Hematopoietic multipotent progenitor cell treated with erythropoietin and hydrocortisone succinate and interleukin-3 and kit ligand, for 17 days (in vitro differentiated cells): Measurements from ENCODE around the gene GOPC.
"Not testable (repeated sequence)": the region's sequence is repeated elsewhere in the genome, so short reads cannot be mapped to it uniquely, and the experiment has no call there.

Experiments
- DNase-seq: peaks from one replicate; pipeline ENCODE4 v3.0.0-alpha.2; 2015; ENCODE audit warnings: low spot score

Gene GOPC

DNA sequence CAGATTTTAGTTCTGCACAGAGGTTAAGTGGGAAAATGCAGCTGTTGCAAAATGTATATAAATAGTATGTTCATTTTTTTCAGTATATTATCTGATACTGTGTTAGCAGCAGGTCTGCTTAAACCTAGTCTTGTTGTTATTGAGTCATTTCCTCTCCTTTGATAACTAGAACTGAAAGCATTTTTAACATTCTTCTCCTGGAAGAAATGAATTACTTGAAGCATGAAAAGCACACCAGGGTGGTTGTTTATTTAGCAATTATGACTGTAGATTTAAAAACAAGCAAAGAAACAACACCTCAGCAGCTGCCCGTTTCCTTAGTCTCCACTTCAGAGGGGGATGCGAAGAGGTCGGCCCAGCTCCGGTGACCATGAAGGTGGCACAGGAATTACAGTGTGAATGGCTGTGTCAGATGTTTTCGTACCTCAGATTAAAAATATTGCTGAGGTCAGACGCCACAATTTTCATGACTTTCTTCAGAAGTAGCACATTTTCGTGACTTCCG is 53.5 kb downstream of the GOPC start:
- no peak for DNase-seq

DNA sequence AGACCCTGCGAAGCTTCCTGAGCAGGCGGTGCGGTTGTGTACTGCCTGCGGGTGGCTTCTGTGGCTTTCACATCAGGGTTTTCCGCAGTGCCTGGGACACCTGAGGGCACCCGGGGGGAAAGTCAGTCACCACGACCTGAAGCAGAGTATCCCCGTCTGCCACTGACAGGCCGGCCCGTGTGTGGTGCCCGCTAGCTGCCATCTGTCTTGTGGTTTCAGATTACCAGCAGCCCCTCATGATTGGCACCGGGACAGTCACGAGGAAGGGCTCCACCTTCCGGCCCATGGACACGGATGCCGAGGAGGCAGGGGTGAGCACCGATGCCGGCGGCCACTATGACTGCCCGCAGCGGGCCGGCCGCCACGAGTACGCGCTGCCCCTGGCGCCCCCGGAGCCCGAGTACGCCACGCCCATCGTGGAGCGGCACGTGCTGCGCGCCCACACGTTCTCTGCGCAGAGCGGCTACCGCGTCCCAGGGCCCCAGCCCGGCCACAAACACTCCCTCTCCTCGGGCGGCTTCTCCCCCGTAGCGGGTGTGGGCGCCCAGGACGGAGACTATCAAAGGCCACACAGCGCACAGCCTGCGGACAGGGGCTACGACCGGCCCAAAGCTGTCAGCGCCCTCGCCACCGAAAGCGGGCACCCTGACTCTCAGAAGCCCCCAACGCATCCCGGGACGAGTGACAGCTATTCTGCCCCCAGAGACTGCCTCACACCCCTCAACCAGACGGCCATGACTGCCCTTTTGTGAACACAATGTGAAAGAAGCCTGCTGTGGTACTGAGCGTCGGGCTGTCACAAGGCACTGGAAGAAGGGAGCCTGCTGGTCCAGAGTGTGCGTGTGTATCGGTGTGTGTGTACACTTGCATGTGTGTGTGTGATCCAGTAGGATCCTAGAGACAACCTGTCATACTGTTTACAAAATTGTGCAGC is 54.4 kb downstream of the GOPC start:
- no peak for DNase-seq

DNA sequence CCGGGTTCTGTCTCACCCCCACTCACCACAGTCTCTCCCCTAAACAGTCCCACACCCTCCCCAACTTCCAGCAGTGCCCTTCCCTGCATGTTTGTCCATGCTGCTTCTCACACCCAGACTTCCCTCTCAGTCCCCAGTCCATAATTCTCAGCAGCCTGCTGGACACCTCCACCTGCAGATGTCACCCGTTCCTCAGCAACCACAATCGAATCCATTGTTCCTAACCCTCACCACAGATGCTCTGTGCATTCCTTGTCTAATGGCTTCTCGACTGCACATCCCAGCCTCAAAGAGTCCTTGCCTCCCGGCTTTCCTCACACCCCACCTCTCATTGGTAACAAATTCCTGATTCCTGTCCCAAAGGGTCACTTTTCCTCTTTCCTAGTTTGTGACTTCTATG is 55.6 kb downstream of the GOPC start:
- DNase-seq = no peak

DNA sequence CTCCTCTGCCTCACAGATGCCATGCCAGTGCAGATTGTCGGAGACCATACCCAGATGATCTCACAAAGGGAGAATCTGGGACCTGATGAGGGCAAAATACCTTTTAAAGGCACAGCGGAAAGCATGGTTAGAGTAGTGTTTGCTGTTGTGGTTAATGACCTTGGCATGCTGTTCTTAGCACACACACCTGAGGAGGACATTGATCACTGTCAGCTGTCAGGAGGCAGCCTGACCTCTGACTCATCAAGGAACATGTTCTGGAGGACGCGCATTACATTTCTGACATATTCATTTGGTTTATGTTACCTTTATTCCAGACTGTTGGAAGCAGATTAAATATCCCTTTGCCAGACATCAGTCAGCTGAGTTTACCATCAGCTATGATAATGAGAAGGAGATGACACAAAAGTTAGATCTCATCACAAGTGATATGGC is 57.1 kb downstream of the GOPC start:
- no peak for DNase-seq

DNA sequence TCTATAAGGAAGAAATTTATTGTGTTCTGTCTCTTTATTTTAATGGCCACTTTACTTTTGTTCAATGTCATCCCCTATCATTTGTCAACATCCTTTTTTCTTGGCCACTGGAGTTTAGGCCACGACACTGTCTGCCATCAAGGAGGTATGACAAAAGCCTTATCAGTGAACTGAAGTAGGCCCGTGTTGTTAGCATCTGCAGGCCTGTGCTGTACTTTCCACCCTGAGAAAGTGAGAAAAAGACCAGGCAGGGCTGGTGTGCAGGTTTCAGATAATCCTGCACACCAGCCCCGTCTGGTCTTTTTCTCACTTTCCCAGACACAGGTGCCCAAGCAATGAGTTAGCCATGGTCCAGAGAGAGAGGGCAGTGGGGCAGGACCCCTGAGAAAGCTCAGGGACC is 57.6 kb downstream of the GOPC start:
- DNase-seq = no peak

DNA sequence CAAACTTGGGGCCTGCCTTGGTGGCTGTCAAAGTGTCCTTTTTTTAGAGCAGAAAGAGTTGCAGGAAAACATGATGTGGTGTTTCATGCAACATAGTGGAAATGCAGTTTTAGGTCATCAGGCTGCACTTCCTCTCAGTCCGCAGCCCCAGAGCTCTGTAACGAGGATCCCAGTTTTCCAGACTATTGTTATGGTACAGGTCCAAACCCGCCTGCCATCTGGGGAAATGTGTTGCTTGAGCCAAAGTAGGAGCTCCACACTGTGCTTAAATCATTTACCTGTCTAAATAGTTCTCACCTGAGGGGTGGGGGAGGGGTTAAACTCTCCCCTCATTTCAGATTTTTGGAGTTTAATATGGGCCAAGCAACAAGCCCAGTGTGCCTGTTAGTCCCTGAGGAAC is 59.8 kb downstream of the GOPC start:
- DNase-seq = no peak

DNA sequence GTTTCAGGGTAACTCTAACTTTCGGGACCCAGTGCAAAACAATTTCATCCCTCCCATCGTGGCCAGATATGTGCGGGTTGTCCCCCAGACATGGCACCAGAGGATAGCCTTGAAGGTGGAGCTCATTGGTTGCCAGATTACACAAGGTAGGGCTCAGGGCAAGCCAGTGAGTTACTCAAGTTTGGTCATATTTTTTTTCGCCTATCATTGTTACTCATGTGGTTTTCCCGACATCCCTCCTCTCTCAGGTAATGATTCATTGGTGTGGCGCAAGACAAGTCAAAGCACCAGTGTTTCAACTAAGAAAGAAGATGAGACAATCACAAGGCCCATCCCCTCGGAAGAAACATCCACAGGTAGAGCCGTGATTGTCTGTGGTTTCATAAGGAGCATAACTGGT is 61.6 kb downstream of the GOPC start:
- no peak for DNase-seq

DNA sequence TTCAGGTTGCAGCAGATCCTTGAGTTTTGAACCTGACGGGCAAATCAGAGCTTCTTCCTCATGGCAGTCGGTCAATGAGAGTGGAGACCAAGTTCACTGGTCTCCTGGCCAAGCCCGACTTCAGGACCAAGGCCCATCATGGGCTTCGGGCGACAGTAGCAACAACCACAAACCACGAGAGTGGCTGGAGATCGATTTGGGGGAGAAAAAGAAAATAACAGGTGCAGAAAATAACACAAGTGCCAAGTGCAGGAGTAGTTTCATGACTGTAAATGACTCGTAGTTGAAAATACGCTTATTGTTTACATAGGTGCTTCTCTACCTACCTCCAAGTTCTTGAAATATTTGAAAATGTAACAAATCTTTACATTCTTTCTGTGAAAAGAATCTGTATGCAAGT is 63.7 kb downstream of the GOPC start:
- no peak for DNase-seq

DNA sequence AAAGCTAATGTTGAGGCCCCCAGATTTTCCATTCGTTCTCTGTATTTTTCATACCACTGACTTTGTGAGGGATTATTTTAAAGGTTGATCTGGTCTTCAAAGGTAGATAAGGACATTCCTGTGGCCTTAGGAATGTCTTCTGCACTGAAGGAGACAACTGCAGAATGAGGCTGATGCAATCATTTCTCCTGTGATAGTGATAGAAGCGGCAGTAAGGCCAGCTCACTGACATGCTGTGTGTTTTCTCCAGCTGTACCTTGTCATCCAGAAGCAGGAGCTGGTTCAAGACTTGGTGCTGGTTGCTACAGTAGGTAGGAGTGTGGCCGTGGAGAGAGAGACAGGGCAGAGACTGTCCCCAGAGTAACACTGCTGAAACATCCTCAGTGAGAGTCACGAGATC is 66.0 kb downstream of the GOPC start:
- DNase-seq = no peak

DNA sequence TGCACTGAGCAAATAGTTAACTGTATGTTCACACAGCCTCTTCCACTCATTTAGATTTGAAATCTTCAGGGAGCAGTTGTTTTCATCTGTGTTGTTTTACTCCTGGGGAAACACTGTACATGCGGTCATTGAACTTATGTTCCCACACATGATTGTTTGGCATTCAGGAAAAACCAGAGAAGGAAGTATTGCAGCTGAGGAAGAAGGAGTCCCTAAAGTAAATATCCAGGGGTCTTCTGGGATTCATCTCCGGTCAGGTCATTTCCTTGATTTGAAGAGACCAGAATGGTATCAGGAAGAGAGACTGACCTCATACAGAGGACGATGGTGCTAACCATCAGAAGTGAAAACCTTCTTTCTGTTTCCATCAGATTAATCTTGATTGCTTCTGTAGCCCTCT is 67.3 kb downstream of the GOPC start:
- DNase-seq = no peak

DNA sequence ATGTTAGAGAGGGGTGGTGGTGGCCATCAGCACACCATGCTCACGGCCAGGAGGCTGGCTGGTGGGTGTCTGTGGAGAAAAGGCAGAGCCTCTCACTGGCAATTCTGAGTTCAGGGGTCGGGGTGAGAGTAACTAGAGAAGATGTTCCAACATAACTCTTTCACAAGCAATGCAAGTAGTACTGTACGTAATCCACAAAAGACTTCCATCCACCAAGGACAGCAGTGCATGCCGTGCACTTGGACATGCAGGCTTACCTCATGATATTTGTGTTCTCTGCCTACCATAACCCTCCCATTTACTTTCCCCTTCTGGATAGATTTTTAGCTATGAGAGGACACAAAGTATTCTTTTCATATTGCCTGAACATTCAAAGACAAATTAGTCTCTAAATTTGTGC is 68.5 kb downstream of the GOPC start:
- no peak for DNase-seq

DNA sequence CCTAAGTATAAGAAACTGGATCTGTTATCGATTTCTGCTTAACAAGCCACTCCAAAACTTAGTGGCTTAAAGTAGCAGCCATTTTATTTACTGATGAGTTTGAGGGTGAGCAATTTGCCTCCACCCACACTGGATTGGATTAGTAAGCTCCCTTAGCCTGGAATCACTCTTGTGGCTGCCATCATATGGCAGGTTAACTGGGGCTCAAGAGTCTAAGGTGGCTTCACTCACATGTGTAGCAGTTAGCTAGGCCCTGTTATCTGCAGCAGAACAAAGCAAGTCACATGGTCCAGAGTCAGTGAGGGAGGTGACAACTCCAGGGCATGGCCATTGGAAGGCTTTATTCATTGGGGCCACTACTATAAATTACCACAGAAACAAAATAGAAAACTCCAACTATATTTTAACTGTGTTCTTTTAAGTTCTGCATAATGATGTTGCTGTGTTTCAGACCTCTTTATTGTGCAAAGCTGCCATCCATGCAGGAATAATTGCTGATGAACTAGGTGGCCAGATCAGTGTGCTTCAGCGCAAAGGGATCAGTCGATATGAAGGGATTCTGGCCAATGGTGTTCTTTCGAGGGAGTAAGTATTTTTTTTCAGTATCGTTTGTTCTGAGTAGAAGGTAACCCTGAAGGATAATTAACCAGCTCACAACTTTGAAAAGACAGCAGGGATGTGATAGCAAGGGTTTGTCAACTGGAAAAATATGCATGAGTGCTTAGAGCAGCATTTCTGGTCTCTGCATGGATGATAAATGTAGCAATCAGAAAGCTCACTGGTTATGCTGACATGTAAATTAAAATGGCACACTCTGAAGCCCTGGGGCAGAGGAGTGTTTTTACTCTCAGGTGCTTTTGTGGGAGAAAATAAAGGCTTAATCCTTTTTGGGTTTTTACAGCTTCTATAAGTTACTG is 70.2 kb downstream of the GOPC start:
- no peak for DNase-seq

DNA sequence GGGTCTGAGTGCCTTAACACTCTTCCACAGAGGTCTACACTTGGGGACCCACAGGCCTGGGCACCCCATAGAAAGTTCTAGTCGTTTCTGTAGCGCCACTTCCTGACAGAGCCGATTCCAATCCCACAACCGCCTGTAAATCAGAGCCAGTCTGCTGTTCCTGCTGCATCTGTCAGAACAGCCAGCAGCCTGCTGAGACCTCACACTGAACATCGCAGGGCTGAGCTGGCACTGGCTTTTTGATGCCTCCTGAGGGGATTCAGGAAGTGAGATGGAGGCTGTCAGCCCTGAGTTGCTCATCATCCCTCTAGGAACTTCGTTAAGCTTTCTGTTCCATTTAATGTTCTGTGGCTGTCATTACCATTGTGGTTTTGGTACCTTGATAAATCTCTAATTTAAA is 71.0 kb downstream of the GOPC start:
- DNase-seq = no peak

DNA sequence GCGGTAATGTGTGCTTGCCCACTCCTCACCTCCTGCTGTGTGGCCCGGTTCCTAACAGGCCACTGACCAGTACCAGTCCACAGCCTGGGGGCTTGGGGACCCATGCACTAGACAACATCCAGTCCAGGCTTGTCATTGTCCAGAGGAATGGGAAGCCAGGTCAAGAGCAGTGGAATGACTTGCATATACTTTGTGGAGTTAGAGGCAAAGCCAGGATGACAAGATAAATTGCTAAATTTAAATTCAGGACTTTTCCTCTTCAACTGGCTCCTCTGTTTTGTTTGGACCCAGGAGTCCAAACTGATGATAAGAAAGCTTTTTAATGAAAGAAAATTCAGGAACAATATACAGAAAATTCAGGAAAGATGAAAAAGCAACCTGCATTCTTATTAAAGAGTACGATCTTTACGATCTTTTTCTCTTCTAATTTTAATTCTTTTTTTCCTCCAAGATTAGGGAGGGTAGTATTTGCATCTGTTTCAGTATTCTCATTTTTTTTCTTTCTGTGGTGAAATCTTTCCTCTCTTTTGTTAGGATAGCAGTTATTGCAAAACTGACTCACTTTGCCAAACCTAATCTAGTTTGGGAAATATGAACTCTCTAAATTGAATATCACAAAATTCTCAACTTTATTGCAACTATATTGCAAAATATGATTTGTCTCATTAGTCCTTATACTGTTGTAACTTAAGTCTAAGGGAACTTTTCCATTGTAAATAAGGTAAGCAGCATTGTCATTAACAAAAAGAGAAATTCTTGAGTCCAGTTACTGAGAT is 71.7 kb downstream of the GOPC start:
- DNase-seq = no peak

DNA sequence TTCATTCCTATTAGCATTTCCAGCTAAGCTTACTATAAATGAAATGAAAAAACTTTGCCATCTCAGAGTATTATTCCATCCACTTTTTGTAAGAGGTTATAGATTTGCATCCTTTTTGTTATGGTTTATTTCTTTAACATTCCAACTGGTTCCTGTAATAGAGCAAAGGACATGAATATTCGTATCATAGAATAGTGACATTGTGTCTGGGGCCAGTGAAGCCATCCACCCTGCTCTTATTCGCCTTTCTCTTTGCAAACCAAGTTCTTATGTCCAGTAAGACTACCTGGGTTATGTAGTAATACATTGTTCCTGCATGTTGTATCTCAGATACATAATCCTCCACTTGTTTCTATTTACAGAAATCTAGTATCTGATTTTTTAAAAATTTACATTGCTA is 76.7 kb downstream of the GOPC start:
- no peak for DNase-seq

DNA sequence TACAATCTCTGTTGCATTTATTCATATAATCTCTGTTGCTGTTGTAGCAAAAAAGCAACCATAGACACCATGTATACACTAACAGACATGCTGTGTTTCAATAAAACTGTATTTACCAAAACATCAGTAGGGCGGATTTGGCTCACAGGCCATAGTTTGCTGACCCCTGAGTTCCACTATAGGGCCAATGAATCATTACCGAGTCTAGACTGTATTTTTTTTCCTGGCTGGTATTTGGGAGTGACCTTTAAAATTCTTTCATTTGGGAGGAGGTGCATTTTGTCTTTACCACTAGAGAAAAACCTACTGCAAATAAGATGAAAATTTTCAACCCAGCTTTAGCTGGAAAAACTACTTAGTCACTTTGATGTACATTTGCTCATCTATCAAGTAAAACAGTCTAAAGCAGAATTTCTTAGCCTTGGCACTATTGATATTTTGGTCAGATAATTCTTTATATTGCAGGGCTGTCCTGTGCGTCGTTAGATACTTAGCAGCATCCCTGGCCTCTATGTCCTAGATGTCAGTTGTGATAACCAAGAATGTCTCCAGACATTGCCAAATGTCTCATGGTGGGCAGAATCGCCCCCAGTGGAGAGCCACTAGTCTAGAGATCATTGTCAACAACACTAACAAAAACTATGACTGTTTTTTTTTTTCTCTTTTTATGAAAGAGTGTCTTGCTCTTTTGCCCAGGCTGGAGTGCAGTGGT is 80.4 kb downstream of the GOPC start:
- no peak for DNase-seq

DNA sequence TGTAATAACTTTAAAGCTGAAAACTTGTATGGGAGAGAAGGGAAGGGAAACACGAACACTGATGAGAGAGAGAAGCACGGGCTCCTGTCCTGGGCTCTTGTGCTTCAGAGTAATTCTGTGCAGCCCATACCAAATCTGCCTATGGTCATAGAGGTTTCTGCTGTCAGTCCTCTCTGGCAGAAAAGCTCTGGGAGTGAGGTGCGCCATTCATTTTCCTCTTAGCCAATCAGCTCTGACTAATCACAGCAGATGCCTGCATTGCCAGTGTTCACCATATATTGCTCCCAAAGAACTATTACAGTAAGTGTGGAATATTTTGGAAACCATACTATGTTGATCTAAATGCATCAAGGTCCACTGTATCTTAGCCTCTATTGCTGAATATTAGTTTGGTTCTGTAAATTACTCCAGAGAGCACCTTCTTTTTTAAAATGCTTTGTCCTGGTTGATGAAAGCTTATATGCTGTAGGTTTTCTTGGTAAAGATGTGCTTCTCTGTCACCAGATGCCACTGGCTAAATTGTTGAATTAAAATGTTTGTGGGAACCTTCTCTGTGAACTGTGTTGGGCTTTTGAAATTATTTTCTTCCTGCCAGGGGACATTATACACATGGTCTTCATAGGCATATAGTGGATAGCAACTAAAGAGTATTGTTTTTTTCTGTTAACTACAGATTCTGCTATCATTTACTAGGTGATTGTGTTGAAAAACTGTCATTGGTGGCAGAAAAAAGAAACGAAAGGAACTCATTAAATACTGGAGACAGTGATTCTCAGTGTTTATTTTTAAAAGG is 81.5 kb downstream of the GOPC start:
- DNase-seq = no peak

DNA sequence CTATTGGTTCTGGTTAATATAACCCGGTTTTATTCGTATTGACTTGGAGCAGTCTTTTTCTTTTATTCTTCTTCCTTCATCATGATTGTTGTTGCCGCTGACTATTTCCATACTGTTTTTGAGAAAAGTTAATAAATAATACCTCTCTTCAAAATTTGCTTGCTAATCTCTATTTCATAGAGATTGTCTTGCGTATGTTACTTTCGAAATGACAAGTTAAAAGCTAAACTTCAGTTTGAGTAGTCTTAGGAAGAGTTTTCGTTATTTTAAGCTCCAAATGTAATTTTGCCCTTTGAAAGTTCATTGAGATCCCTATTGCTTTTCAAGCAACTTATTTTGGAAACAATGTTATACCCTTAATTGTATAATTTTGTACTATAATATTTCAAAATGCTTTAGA is 83.4 kb downstream of the GOPC start:
- no peak for DNase-seq

DNA sequence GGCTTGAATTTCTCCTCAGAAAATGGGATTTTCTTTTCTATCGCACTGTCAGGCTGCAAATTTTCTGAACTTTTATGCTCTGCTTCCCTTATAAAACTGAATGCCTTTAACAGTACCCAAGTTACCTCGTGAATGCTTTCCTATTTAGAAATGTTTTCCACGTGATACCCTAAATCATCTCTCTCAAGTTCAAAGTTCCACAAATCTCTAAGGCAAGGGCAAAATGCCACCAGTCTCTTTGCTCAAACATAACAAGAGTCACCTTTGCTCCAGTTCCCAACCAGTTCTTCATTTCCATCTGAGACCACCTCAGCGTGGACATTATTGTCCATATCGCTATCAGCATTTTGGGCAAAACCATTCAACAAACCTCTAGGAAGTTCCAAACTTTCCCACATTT is 84.3 kb downstream of the GOPC start:
- DNase-seq = not testable (repeated sequence)

DNA sequence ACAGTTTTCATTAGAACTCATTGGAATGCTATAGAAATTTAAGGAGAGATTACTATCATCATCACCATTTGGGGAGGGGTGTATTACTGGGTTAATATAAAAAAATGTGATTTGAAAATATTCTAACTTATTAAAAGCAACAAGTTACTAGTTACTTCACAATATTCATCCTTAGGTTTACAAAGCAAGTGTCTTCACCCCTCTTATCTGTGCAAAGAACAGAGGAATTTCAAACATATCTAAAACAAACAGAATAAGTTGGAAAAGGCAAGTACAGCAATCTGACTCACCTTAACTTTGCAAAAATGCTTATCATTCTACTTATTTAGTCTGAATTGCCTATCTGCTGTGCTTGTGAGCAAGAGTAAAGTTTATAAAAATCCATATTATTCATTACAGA is 87.0 kb downstream of the GOPC start:
- DNase-seq = no peak

DNA sequence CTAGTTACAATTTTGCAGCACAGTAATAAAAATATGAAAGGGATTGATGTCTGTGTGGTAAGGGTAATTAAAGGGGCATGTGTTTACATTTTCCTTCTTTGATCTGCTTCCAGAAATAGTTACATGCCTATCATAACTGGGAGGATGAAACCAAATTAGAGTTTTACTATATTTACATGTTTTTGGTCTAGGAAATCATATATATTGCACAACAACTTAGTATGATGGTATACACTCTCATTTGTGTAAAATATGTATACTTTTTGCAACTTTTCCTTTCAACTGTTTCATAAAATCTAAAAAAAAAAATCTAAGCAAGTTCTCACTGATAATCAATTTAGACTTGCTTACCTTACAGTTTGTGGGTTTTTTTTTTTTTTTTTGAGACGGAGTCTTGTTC is 87.7 kb downstream of the GOPC start:
- no peak for DNase-seq
